ENCODE data around the gene FAM124A.

- TF ChIP-seq EZH2 (IDR thresholded peaks at IDR 0.05; ENCODE audit: insufficient read depth, poor library complexity, severe bottlenecking) (no peak), EZH2phosphoT487 (IDR thresholded peaks at IDR 0.05; ENCODE audit: insufficient read depth, low read depth) (no peak)
These were observed 80.9 kb downstream of the FAM124A start for GRCh38 chr13:51303063-51303552.
